HFF-Myc (cell line): Measurements from ENCODE around the gene BBS4.
"Not testable (repeated sequence)": the region's sequence is repeated elsewhere in the genome, so short reads cannot be mapped to it uniquely, and the experiment has no call there.

Source experiments
- DNase-seq: peaks from one replicate; pipeline ENCODE4 v3.0.0-alpha.2; 2011; ENCODE audit warnings: low read depth; ENCODE audit errors: extremely low read depth
- H3K4me3 ChIP-seq: replicated peaks from 2 replicates; pipeline ENCODE4 v1.5.1; 2011; ENCODE audit warnings: low read depth, mild to moderate bottlenecking, control low read depth, low read length
- TF ChIP-seq, protein P1 (sequence below): IDR thresholded peaks from 2 replicates; pipeline ENCODE4 v1.5.1; 2012; ENCODE audit warnings: mild to moderate bottlenecking, low read depth, low read length, control low read depth; ENCODE audit errors: missing control alignments

BBS4 gene

GRCh38 chr15:72685925-72686794 lies at the start of gene BBS4, which contains the start of gene HIGD2B:
BBS4 (plus strand) TSS chr15:72686207; CDS start chr15:72686228, 21 bp downstream.
HIGD2B (minus strand) TSS chr15:72686182; CDS start chr15:72676374, 9,808 bp downstream.
- H3K4me3 ChIP-seq = peak within 1 kb of the TSS; percentile 51
- DNase-seq = peak; percentile 66
- TF ChIP-seq, protein P1, sequence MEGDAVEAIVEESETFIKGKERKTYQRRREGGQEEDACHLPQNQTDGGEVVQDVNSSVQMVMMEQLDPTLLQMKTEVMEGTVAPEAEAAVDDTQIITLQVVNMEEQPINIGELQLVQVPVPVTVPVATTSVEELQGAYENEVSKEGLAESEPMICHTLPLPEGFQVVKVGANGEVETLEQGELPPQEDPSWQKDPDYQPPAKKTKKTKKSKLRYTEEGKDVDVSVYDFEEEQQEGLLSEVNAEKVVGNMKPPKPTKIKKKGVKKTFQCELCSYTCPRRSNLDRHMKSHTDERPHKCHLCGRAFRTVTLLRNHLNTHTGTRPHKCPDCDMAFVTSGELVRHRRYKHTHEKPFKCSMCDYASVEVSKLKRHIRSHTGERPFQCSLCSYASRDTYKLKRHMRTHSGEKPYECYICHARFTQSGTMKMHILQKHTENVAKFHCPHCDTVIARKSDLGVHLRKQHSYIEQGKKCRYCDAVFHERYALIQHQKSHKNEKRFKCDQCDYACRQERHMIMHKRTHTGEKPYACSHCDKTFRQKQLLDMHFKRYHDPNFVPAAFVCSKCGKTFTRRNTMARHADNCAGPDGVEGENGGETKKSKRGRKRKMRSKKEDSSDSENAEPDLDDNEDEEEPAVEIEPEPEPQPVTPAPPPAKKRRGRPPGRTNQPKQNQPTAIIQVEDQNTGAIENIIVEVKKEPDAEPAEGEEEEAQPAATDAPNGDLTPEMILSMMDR = no peak

DNA sequence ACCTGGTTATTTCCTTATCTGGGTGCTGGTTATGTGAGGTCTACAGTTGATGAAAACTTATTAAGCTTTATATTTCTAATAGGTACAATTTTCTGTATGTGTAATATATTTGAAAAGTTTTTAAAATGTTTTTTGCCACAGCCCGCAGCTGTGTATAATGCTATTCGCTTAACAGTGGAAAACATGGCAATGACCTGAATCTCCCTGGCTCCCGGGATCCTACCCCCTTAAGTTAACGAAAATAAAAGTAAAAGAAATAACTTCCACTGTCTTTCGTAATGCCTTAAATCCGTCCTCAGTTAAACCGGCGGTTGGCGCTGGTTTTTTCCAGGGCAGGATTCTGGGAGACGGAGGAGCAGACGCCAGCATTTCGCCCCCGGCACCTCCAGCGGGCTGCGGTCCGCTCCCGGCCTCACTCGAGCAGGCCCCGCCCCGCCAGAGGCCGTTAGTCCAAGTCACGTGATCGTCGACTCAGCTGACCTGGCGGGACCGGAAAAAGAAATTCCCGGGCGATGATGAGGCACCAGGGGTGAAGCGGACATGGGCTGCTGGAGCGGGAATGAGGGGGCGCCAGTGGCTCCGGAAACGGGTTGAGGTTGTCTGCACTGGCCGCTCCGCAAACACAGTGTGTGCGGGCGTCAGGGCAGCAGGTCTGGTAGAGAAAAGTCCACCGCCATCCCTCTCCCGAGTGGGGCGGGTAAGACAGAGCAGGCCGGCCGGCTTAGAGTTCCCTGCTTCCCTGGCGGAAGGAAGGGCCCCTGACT lies 49.3 kb upstream of the BBS4 start:
- not testable (repeated sequence) for DNase-seq
- peak overlapping the region; percentile 31 for H3K4me3 ChIP-seq

DNA sequence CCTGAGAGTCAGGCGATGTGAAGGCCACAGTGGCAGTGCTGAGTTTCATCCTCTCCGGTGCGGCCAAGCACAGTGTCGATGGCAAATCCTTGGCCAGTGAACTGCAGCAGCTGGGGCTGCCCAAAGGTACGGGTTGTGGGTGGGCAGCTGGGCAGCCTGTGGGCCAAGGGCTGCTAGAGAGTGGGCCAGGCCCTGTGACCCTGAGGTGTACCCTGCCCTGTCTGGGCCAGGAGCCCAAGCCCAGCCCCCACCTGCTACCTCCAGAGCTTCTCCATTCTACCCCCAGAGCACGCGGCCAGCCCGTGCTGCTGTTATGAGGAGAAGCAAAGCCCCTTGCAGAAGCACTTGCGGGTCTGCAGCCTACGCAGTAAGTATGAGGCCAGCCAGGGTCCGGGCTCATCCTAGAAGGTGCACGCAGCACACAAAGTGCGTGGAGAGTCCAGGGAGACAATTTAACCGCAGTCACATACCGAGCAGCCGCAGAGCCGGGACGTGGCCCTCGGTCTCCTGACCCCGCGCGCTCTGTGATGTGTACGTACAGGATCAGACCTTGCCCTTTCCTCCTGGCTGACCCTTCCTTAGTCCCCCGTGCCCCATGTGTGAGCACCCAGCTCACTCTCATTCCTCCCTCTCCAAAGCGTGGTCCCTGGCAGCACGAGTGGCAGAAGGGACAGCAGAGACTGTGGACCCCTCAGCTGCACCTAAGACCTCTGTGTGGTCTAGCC lies 46.1 kb upstream of the BBS4 start:
- not testable (repeated sequence) for H3K4me3 ChIP-seq, DNase-seq

DNA sequence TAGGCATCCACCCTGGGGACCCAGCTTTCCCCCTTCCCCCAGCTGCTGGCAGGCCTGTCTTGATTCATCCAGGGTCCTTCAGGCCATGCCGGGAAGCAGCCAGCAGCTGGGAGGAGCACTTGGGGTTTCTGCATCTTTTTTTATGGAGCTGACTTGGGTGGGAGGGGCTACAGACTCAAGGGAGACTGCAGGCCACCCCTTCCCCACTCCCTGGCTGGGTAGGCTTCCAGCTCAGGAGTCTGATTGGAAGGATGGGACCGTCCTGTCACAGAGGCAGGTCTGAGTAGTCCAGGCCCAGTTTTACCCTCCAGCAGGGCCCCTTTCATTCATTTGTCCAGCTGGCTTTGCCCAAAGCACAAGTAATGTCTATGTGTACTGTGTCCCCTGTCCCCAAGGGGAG lies 43.7 kb upstream of the BBS4 start:
- not testable (repeated sequence) for DNase-seq, H3K4me3 ChIP-seq

- DNase-seq = not testable (repeated sequence)
Observed at GRCh38 chr15:72648631-72649253, 37.3 kb upstream of the BBS4 start.

DNA sequence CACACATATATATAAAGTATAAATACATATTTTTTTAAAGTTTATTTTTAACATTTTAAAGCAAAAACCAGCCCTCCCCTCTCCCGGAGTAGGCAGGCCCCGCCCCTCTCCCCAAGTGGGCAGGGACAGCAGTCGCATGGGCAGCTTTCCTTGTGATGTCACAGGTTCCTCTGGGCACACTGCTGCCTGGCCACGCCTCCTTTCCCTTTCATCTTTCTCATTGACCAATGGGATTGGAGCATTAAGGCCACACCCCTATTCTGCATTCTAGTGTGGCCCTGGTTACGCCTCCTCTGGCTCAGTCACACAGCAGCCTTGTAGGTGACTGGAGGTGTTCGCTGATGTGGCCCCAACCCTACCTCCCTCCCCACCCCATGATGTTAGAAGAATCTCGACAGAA lies 31.6 kb upstream of the BBS4 start, which contains the start of gene GOLGA6B:
GOLGA6B (plus strand) TSS at position 301 of the 400 bp plus-strand sequence; CDS start at position 342, 41 bp downstream.
- DNase-seq, H3K4me3 ChIP-seq: not testable (repeated sequence)

More at GRCh38 chr15:72648631-72649253, 37.3 kb upstream of the BBS4 start:
- not testable (repeated sequence) for H3K4me3 ChIP-seq

- not testable (repeated sequence) for DNase-seq
Observed at GRCh38 chr15:72656014-72656413, 30.0 kb upstream of the BBS4 start.

DNA sequence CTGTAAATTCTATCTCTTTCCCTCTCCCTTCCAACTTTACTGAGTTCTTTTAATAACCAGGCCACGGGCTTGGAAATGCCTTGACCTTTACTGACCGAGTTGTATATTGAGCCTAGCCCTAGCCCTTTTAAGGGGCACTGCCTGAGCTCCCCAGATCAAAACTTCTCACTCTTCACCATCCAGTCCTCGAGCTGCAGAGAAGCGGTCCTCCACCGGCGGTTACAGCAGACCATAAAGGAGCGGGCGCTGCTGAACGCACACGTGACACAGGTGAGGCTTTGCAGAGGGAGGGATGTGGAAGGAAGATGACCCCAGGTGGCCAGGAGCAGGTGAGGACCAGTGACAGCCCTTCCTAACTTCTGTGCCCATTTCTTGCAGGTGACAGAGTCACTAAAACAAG lies 24.9 kb upstream of the BBS4 start:
- not testable (repeated sequence) for DNase-seq, H3K4me3 ChIP-seq

More at GRCh38 chr15:72656014-72656413, 30.0 kb upstream of the BBS4 start:
- H3K4me3 ChIP-seq = not testable (repeated sequence)

DNA sequence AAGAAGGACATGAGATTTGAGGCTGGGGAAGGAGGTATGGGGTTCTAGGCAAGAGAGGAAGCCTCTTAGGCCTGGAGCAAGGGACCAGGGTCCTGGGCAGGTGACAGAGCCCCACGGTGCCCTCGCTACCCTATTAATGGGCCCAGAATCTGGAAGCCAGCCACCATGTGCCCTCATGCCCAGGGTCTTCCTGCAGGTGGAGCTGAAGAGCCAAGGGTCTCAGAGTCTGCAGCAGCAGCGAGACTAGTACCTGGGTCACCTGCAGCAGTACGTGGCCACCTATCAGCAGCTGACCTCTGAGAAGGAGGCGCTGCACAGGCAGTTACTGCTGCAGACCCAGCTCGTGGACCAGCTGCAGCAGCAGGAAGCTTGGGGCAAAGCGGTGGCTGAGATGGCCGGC lies 22.1 kb upstream of the BBS4 start:
- not testable (repeated sequence) for DNase-seq, H3K4me3 ChIP-seq

DNA sequence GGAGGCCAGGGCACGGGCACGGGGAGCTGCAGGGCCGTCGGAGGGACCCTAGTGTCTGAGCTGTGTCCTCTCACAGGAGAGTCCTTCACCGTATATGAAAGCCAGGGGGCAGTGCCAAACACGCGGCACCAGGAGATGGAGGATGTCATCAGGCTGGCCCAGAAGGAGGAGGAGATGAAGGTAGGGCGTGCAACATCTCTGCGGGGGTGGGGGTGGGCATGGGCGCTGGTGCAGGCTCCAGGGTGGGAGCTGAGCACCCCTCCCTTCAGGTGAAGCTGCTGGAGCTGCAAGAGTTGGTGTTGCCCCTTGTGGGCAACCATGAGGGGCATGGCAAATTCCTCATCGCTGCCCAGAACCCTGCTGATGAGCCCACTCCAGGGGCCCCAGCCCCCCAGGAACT lies 20.3 kb upstream of the BBS4 start:
- not testable (repeated sequence) for H3K4me3 ChIP-seq, DNase-seq

GRCh38 chr15:72669803-72670202 lies 16.2 kb upstream of the BBS4 start:
- not testable (repeated sequence) for H3K4me3 ChIP-seq

More at GRCh38 chr15:72669803-72670202, 16.2 kb upstream of the BBS4 start:
- not testable (repeated sequence) for DNase-seq
